Measurements from ENCODE around the gene RGS13. TPM values are rescaled to one million over a fixed set of nuclear protein-coding genes. Genes with fewer than 3 reads are reported as not detected.

RGS13 gene
- total RNA-seq, 4 donors from 2014 or later = 1.0 to 4.3 (median 2.5) TPM; not detected in 1

GRCh38 chr1:192629612-192630011 lies 6.3 kb upstream of the RGS13 start:
- intact Hi-C loops (cut with DNase I) = no loop called here
- Histone ChIP-seq H3K4me3 (no peak overlapping the region), H3K9me3 (no peaks in the 10 kb centered on the region), H3K27me3 (no peaks in the 10 kb centered on the region), H3K36me3 (no peaks in the 10 kb centered on the region), H3K4me1 (peaks cover 0 to 12% (median 0%) of the 10 kb centered on the region in 4 donors), H3K27ac (replicated peaks in 1 of 4) (no peak overlapping the region)
- 81% methylated on average over 3 of the region's 3 CpGs for WGBS
- no peak for DNase-seq (ENCODE audit: extremely low spot score)
- TF ChIP-seq POLR2A (IDR thresholded peaks at IDR 0.05; ENCODE audit: low read depth) (no peak), CTCF (IDR thresholded peaks at IDR 0.05) (no peak), EP300 (IDR thresholded peaks at IDR 0.05) (no peak), POLR2AphosphoS5 (IDR thresholded peaks at IDR 0.05) (no peak)

- H3K4me3 ChIP-seq = no peak overlapping the region
- H3K4me1 ChIP-seq = peaks cover 0 to 12% (median 0%) of the 10 kb centered on the region in 4 donors
- H3K9me3 ChIP-seq = no peaks in the 10 kb centered on the region
- TF ChIP-seq POLR2A (IDR thresholded peaks at IDR 0.05; ENCODE audit: low read depth) (no peak), CTCF (IDR thresholded peaks at IDR 0.05) (no peak), EP300 (IDR thresholded peaks at IDR 0.05) (no peak), POLR2AphosphoS5 (IDR thresholded peaks at IDR 0.05) (no peak)
- H3K36me3 ChIP-seq = no peaks in the 10 kb centered on the region
- H3K27ac ChIP-seq (replicated peaks in 1 of 4) = no peak overlapping the region
- no peaks in the 10 kb centered on the region for H3K27me3 ChIP-seq
- DNase-seq (ENCODE audit: extremely low spot score) = no peak
- 86% methylated on average over 6 of the region's 6 CpGs for WGBS
- intact Hi-C loops (cut with DNase I) = no loop called here
Observed at GRCh38 chr1:192630521-192631287, 5.2 kb upstream of the RGS13 start.

GRCh38 chr1:192631749-192632148 lies 4.2 kb upstream of the RGS13 start:
- H3K36me3 ChIP-seq = no peaks in the 10 kb centered on the region
- H3K4me1 ChIP-seq = peaks cover 0 to 10% (median 0%) of the 10 kb centered on the region in 4 donors
- no peak for DNase-seq (ENCODE audit: extremely low spot score)
- no peaks in the 10 kb centered on the region for H3K27me3 ChIP-seq
- no peak for TF ChIP-seq CTCF (IDR thresholded peaks at IDR 0.05)
- no peak for TF ChIP-seq POLR2A (IDR thresholded peaks at IDR 0.05; ENCODE audit: low read depth)
- no peak for TF ChIP-seq EP300 (IDR thresholded peaks at IDR 0.05)
- no peak for TF ChIP-seq POLR2AphosphoS5 (IDR thresholded peaks at IDR 0.05)
- no peak overlapping the region for H3K27ac ChIP-seq (replicated peaks in 1 of 4)
- no peak overlapping the region for H3K4me3 ChIP-seq
- intact Hi-C loops (cut with DNase I) = no loop called here
- no peaks in the 10 kb centered on the region for H3K9me3 ChIP-seq

- Histone ChIP-seq H3K27ac (replicated peaks in 1 of 4) (no peak overlapping the region), H3K9me3 (no peaks in the 10 kb centered on the region), H3K4me1 (peaks cover 0 to 7% (median 0%) of the 10 kb centered on the region in 4 donors), H3K4me3 (no peak overlapping the region), H3K36me3 (no peaks in the 10 kb centered on the region), H3K27me3 (no peaks in the 10 kb centered on the region)
- DNase-seq (ENCODE audit: extremely low spot score) = no peak
- TF ChIP-seq POLR2A (IDR thresholded peaks at IDR 0.05; ENCODE audit: low read depth) (no peak), EP300 (IDR thresholded peaks at IDR 0.05) (no peak), POLR2AphosphoS5 (IDR thresholded peaks at IDR 0.05) (no peak), CTCF (IDR thresholded peaks at IDR 0.05) (no peak)
- WGBS = 60% methylated on average over 3 of the region's 3 CpGs
- intact Hi-C loops (cut with DNase I) = no loop called here
Observed at GRCh38 chr1:192632188-192632587, 3.8 kb upstream of the RGS13 start.
